ENCODE data around the gene CASR. TPM values are rescaled to one million over a fixed set of nuclear protein-coding genes. Genes with fewer than 3 reads are reported as not detected.

Gene CASR
- total RNA-seq, 2 experiments from 2014 or later, result 0.04 TPM; not detected in 1

GRCh38 chr3:122307094-122307687 is 123.7 kb downstream of the CASR start:
- Histone ChIP-seq H2AFZ (ENCODE audit: low read length) (no peak overlapping the region), H3K4me1 (ENCODE audit: insufficient read depth, low read length, poor library complexity, severe bottlenecking) (no peaks in the 10 kb centered on the region), H3K79me2 (ENCODE audit: insufficient read depth, low read depth, low read length) (no peaks in the 10 kb centered on the region), H3K9me3 (ENCODE audit: low read length) (no peaks in the 10 kb centered on the region), H3K9me2 (ENCODE audit: insufficient read depth, low read length) (no peaks in the 10 kb centered on the region), H4K20me1 (ENCODE audit: insufficient read depth, low read length) (no peaks in the 10 kb centered on the region), H3K4me3 (ENCODE audit: low read depth, low read length, poor library complexity, severe bottlenecking) (no peak overlapping the region), H3K27ac (ENCODE audit: low read depth, low read length, poor library complexity, severe bottlenecking) (no peak overlapping the region), H3K36me3 (ENCODE audit: insufficient read depth, low read length) (no peaks in the 10 kb centered on the region), H3K4me2 (ENCODE audit: low read length) (no peak overlapping the region)
- no peak for DNase-seq (ENCODE audit: low spot score)
- ChIA-PET POLR2A (interaction anchor here (0.6 to 1.3 kb wide), 6 partner anchors 11 to 841 kb away, joined by 3 to 5 read pairs (median 3); no protein-coding TSS in a partner anchor), CTCF (ENCODE audit: unreplicated experiment) (no interaction called here)
- TF ChIP-seq CTCF (conservative IDR thresholded peaks at IDR 0.05; ENCODE audit: low read length) (no peak), EZH2phosphoT487 (IDR thresholded peaks at IDR 0.05; ENCODE audit: borderline replicate concordance, low read depth, low read length) (no peak)
- intact Hi-C loops (cut with micrococcal nuclease; ENCODE audit: unreplicated experiment), result no loop called here
- no TSS peak for BruUV-seq (replicated peaks)

GRCh38 chr3:122307976-122308375 is 124.5 kb downstream of the CASR start:
- Histone ChIP-seq H3K4me1 (ENCODE audit: insufficient read depth, low read length, poor library complexity, severe bottlenecking) (no peaks in the 10 kb centered on the region), H4K20me1 (ENCODE audit: insufficient read depth, low read length) (no peaks in the 10 kb centered on the region), H3K9me2 (ENCODE audit: insufficient read depth, low read length) (no peaks in the 10 kb centered on the region), H3K4me3 (ENCODE audit: low read depth, low read length, poor library complexity, severe bottlenecking) (no peak overlapping the region), H3K4me2 (ENCODE audit: low read length) (no peak overlapping the region), H3K79me2 (ENCODE audit: insufficient read depth, low read depth, low read length) (no peaks in the 10 kb centered on the region), H3K9me3 (ENCODE audit: low read length) (no peaks in the 10 kb centered on the region), H3K36me3 (ENCODE audit: insufficient read depth, low read length) (no peaks in the 10 kb centered on the region), H2AFZ (ENCODE audit: low read length) (no peak overlapping the region), H3K27ac (ENCODE audit: low read depth, low read length, poor library complexity, severe bottlenecking) (no peak overlapping the region)
- no peak for DNase-seq (ENCODE audit: low spot score)
- CTCF ChIA-PET (ENCODE audit: unreplicated experiment), result no interaction called here
- POLR2A ChIA-PET, result no interaction called here
- intact Hi-C loops (cut with micrococcal nuclease; ENCODE audit: unreplicated experiment), result no loop called here
- TF ChIP-seq EZH2phosphoT487 (IDR thresholded peaks at IDR 0.05; ENCODE audit: borderline replicate concordance, low read depth, low read length) (no peak), CTCF (conservative IDR thresholded peaks at IDR 0.05; ENCODE audit: low read length) (no peak)
- BruUV-seq (replicated peaks), result no TSS peak

GRCh38 chr3:122310361-122310760 is 126.9 kb downstream of the CASR start:
- Histone ChIP-seq H3K79me2 (ENCODE audit: insufficient read depth, low read depth, low read length) (no peaks in the 10 kb centered on the region), H3K27ac (ENCODE audit: low read depth, low read length, poor library complexity, severe bottlenecking) (no peak overlapping the region), H3K4me3 (ENCODE audit: low read depth, low read length, poor library complexity, severe bottlenecking) (no peak overlapping the region), H2AFZ (ENCODE audit: low read length) (peak overlapping the region; percentile 56; the same call in 1 of the 2 replicates), H3K36me3 (ENCODE audit: insufficient read depth, low read length) (no peaks in the 10 kb centered on the region), H3K4me1 (ENCODE audit: insufficient read depth, low read length, poor library complexity, severe bottlenecking) (no peaks in the 10 kb centered on the region), H4K20me1 (ENCODE audit: insufficient read depth, low read length) (no peaks in the 10 kb centered on the region), H3K4me2 (ENCODE audit: low read length) (no peak overlapping the region), H3K9me2 (ENCODE audit: insufficient read depth, low read length) (no peaks in the 10 kb centered on the region), H3K9me3 (ENCODE audit: low read length) (no peaks in the 10 kb centered on the region)
- intact Hi-C loops (cut with micrococcal nuclease; ENCODE audit: unreplicated experiment), result no loop called here
- TF ChIP-seq EZH2phosphoT487 (IDR thresholded peaks at IDR 0.05; ENCODE audit: borderline replicate concordance, low read depth, low read length) (no peak), CTCF (conservative IDR thresholded peaks at IDR 0.05; ENCODE audit: low read length) (no peak)
- ChIA-PET POLR2A (no interaction called here), CTCF (ENCODE audit: unreplicated experiment) (no interaction called here)
- BruUV-seq (replicated peaks), result no TSS peak
- DNase-seq (ENCODE audit: low spot score), result no peak
